GM21526 (cell line): ENCODE results near the gene ATXN2L.
"Not testable (repeated sequence)": the region's sequence is repeated elsewhere in the genome, so short reads cannot be mapped to it uniquely, and the experiment has no call there.

ENCODE experiments used
- ATAC-seq: cut with Tn5 transposase; IDR thresholded peaks from one replicate; pipeline ENCODE4 v1.9.1; 2021; ENCODE audit warnings: moderate library complexity; ENCODE audit not compliant: unreplicated experiment, low FRiP score

ATXN2L gene

GRCh38 chr16:28822520-28823290, at the start of gene ATXN2L:
ATXN2L (plus strand) TSS chr16:28822999; CDS start chr16:28823260, 261 bp downstream.
- peak; percentile 44 for ATAC-seq

- ATAC-seq, result not testable (repeated sequence)
Measured at GRCh38 chr16:28781697-28782096, 41.1 kb upstream of the ATXN2L start.

GRCh38 chr16:28782357-28782756, 40.4 kb upstream of the ATXN2L start:
- not testable (repeated sequence) for ATAC-seq

GRCh38 chr16:28802235-28803019, 20.4 kb upstream of the ATXN2L start:
- ATAC-seq, result not testable (repeated sequence)

GRCh38 chr16:28807445-28808120, 15.2 kb upstream of the ATXN2L start:
- ATAC-seq, result not testable (repeated sequence)

- no peak for ATAC-seq
Measured at GRCh38 chr16:28820016-28820415, 2.8 kb upstream of the ATXN2L start.

GRCh38 chr16:28820546-28820945, 2.3 kb upstream of the ATXN2L start:
- ATAC-seq, result not testable (repeated sequence)

GRCh38 chr16:28821874-28822519, 802 bp upstream of the ATXN2L start:
- no peak for ATAC-seq

- peak; percentile 17 for ATAC-seq
Measured at GRCh38 chr16:28823291-28823872, 583 bp downstream of the ATXN2L start.

GRCh38 chr16:28823873-28824716, 1.3 kb downstream of the ATXN2L start:
- peak; percentile 44 for ATAC-seq

- no peak for ATAC-seq
Measured at GRCh38 chr16:28824717-28824973, 1.8 kb downstream of the ATXN2L start.

GRCh38 chr16:28826141-28826540, 3.3 kb downstream of the ATXN2L start:
- no peak for ATAC-seq

GRCh38 chr16:28829747-28830146, 6.9 kb downstream of the ATXN2L start:
- no peak for ATAC-seq

- no peak for ATAC-seq
Measured at GRCh38 chr16:28830531-28830930, 7.7 kb downstream of the ATXN2L start.

GRCh38 chr16:28834349-28834748, 11.6 kb downstream of the ATXN2L start:
- ATAC-seq, result no peak

- no peak for ATAC-seq
Measured at GRCh38 chr16:28834873-28835863, 12.4 kb downstream of the ATXN2L start.

- no peak for ATAC-seq
Measured at GRCh38 chr16:28835864-28836760, 13.3 kb downstream of the ATXN2L start.

- ATAC-seq, result no peak
Measured at GRCh38 chr16:28836761-28837064, 13.9 kb downstream of the ATXN2L start.
